Measurements from ENCODE around the gene CPLX1.
A peak's percentile ranks its signal among the peaks of the same experiment; 100 is the strongest.

CPLX1 gene

DNA sequence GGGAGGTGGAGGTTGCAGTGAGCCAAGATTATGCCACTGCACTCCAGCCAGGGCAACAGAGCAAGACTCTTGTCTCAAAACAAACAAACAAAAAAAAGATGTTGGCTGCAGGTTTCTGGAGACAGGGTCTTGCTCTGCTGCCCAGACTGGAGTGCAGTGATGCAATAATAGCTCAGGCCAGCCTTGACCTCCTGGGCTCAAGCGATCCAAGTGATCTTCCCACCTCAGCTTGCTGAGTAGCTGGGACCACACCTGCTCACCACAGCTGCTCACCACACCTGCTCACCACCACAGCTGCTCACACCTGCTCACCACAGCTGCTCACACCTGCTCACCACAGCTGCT is 29.9 kb upstream of the CPLX1 start:
- no peak for DNase-seq (ENCODE audit: low spot score)

GRCh38 chr4:854356-854755 is 28.4 kb upstream of the CPLX1 start:
- DNase-seq (ENCODE audit: low spot score), result no peak

DNA sequence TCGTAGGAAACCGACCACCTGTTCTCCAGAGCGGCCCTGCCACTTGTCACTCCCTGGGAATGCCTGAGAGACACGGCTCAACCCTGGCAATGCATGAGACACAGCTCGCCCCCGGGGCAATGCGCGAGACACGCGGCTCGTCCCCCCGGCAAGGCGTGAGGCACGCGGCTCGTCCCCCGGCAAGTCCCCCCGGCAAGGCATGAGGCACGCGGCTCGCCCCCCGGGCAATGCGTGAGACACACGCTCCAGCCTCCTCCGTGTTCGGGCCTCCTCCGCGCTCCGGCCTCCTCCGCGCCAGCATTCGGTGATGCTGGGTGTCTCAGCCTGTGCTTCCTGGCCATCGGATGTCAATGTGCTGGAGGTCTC is 27.5 kb upstream of the CPLX1 start:
- no peak for DNase-seq (ENCODE audit: low spot score)

GRCh38 chr4:851701-852430 is 25.9 kb upstream of the CPLX1 start:
- DNase-seq (ENCODE audit: low spot score), result no peak

GRCh38 chr4:850323-850945 is 24.5 kb upstream of the CPLX1 start:
- DNase-seq (ENCODE audit: low spot score), result no peak

GRCh38 chr4:849478-850175 is 23.7 kb upstream of the CPLX1 start:
- no peak for DNase-seq (ENCODE audit: low spot score)

GRCh38 chr4:848803-849477 is 23.0 kb upstream of the CPLX1 start:
- DNase-seq (ENCODE audit: low spot score), result no peak

- DNase-seq (ENCODE audit: low spot score), result no peak
Measured at GRCh38 chr4:848307-848691, 22.4 kb upstream of the CPLX1 start.

GRCh38 chr4:845836-846251 is 19.9 kb upstream of the CPLX1 start:
- peak; percentile 80 for DNase-seq (ENCODE audit: low spot score)

- DNase-seq (ENCODE audit: low spot score), result peak; percentile 75
Measured at GRCh38 chr4:845233-845835, 19.4 kb upstream of the CPLX1 start.

DNA sequence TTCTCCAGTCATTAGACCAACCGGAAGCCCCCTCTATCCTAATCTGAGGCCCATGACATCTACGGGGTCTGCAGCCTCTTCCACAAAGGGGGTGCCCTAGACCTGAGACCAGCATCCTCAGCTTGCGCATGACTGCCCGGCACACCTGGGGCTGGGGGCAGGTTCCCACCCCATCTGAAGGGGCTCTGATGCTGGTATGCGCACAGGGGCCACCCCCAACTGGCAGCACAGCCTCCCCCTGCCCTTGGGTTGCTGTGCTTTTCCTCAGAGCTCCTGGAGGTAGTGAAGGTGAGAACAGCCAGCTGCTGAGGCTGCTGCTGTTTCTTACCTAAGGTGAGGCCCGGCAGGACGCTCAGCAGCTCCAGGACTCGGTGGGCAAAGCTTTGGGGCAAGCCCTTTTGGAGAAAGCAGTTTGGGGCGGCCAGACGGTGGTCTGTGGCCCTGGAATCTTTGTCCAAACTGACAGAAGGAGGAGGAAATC is 18.9 kb upstream of the CPLX1 start:
- no peak for DNase-seq (ENCODE audit: low spot score)

GRCh38 chr4:839675-840443 is 13.9 kb upstream of the CPLX1 start:
- no peak for DNase-seq (ENCODE audit: low spot score)

- DNase-seq (ENCODE audit: low spot score), result no peak
Measured at GRCh38 chr4:837772-838171, 11.8 kb upstream of the CPLX1 start.

GRCh38 chr4:836750-837301 is 10.9 kb upstream of the CPLX1 start:
- DNase-seq (ENCODE audit: low spot score), result no peak

- DNase-seq (ENCODE audit: low spot score), result no peak
Measured at GRCh38 chr4:836003-836511, 10.1 kb upstream of the CPLX1 start.

DNA sequence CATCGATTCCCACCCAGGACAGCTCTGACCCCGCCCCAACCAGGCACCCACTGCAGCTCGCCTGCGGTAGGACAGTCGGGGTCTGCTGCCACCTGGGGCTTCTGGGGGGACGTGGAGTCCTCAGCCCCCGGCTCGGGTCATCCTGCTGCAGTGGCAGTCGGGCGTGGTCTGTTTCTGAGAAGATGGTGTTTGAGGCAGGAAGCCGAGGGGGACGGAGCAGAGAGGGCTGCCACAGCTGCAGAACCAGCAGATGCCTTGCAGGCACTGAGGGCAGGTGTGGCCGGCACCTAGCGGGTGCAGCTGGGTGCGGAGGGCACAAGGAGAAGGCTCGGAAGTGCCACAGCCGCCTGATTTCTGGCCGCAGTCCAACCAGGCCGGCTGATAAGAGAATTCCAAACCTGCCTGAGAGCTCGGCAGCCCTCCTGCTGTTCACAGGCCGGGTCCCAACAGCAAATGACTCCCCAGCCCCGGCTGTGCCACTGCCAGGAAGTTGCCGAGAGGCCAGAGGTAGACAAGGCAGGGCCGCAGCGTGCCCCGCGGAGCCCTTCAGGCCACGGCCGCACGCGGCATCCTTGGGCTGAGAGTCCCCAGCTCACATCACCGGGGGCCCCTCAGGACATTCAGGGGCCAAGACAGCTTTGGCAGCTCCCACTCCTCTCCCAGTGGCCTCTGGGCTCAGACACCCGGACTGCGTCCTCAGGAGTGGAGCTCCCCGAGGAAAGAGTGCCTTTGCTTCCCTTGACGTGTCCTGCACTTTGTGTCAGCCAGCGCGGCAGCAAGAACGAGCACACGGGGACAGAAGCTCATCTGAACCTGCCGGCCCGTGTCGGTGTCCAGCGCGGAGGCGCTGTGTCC is 9.4 kb upstream of the CPLX1 start:
- DNase-seq (ENCODE audit: low spot score), result no peak

DNA sequence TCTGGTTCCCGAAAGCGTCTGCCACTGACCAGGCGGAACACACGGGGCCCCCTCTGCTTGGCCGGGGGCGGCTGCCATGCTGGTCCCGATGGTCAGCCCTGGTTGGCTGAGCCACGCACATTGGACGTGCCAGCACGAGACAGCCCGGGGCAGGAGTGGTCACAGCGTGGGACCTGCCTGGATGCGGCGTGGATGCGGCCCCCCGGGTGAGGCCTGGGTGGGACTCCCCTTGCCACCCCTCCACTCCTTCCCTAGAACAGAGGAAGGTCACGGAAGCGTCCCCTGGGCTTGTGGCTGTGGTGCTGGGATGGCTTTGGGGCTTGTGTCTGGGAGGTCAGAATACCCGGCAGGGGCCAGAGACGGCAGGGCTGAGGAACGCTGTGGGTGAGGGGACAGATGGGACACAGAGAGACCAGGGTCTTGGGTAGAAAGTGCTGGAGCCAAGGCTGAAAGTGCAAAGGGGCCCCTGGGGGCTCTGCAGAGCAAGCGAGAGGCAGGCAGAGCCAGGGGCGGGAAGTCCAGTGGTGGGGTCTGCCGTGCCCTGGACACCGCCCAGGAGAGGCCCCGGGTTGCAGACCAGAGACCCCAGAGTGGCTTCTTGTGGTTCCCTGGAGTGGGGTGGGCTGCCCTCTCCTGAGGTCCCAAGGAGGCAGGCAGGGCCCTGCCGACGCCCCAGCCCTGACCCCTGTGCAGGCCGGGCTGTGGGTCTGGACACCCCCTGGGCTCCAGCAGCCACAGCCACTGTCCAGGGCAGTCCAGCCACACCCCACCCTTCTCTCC is 8.6 kb upstream of the CPLX1 start:
- no peak for DNase-seq (ENCODE audit: low spot score)

DNA sequence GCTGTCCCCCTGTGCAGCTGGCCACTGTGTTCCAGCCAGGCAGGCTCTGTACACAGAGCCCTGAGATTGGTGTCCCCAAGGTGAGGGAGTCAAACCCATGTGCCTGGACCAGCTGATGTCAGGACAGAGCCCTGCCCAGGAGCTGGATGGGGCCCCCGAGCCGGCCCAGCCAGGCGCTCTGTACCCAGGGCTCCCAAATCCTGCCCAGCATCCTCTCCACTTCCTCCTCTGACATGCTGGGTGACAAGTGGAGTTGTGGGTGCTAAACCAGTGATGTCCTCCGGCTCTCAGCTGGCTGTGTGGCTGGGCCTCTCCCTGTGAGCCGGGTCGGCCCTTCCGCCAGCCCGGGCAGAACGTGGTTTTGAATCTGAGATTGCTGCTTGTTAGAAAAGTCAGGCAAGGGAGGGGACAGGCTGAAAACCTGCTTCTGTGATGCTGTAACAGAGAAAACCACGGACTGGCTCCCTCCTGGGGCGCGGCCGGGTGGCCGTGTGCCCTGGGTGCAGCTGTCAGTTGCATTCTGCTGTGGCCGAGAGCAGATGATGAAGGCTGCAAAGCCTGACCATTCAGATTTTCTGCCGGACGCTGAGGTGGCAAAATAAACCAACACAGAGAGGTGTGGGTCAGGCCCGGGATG is 7.9 kb upstream of the CPLX1 start:
- no peak for DNase-seq (ENCODE audit: low spot score)

DNA sequence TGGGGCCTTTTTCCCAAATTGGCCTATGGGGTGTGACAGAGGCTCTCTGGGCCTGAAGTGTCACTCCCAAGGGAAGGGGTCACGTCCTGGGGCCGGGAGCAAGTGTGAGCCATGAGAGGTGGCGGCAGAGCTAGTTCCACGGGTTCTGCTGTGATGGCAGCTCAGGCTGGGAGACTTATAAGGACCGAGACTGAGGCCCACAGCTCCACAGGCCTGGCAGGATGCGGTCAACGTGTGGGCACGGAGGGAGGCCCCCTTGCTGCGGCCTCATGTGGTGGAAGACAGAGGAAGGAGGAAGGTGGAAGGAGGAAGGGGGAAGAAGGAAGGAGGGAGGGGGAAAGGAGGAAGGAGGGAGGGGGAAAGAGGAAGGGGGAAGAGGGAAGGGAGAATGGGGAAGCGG is 7.2 kb upstream of the CPLX1 start:
- no peak for DNase-seq (ENCODE audit: low spot score)

All from AG20443 (cell line).